ENCODE data around the gene MRPL28. TPM values are rescaled to one million over a fixed set of nuclear protein-coding genes. Genes with fewer than 3 reads are reported as not detected.
"Not testable (repeated sequence)": the region's sequence is repeated elsewhere in the genome, so short reads cannot be mapped to it uniquely, and the experiment has no call there.

The MRPL28 gene
- total and polyA plus RNA-seq, 2 experiments from 2014 or later, result 88.1 to 126 TPM

GRCh38 chr16:379961-380761, 9.8 kb upstream of the MRPL28 start:
- H3K27ac ChIP-seq, result peak overlapping the region; percentile 96
- no peak for TF ChIP-seq EZH2 (IDR thresholded peaks at IDR 0.05; ENCODE audit: borderline replicate concordance)
- TF ChIP-seq, protein P1, sequence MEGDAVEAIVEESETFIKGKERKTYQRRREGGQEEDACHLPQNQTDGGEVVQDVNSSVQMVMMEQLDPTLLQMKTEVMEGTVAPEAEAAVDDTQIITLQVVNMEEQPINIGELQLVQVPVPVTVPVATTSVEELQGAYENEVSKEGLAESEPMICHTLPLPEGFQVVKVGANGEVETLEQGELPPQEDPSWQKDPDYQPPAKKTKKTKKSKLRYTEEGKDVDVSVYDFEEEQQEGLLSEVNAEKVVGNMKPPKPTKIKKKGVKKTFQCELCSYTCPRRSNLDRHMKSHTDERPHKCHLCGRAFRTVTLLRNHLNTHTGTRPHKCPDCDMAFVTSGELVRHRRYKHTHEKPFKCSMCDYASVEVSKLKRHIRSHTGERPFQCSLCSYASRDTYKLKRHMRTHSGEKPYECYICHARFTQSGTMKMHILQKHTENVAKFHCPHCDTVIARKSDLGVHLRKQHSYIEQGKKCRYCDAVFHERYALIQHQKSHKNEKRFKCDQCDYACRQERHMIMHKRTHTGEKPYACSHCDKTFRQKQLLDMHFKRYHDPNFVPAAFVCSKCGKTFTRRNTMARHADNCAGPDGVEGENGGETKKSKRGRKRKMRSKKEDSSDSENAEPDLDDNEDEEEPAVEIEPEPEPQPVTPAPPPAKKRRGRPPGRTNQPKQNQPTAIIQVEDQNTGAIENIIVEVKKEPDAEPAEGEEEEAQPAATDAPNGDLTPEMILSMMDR (IDR thresholded peaks at IDR 0.05; ENCODE audit: poor library complexity), result no peak
- TF ChIP-seq EZH2phosphoT487 (IDR thresholded peaks at IDR 0.05; ENCODE audit: low read depth, severe bottlenecking, unreplicated experiment), result no peak
- H3K9me2 ChIP-seq (replicated peaks; ENCODE audit: insufficient read depth), result no peaks in the 10 kb centered on the region
- H2AFZ ChIP-seq, result no peak overlapping the region
- no peaks in the 10 kb centered on the region for H3K27me3 ChIP-seq
- peak overlapping the region; percentile 97 for H3K4me2 ChIP-seq
- peaks cover 29% of the 10 kb centered on the region for H3K4me1 ChIP-seq (ENCODE audit: insufficient read depth)
- H3K79me2 ChIP-seq, result peaks cover 29% of the 10 kb centered on the region
- H4K20me1 ChIP-seq (ENCODE audit: insufficient read depth, poor library complexity, severe bottlenecking), result peaks cover 8% of the 10 kb centered on the region
- no peak for DNase-seq (ENCODE audit: low spot score)
- 78% methylated on average over 27 of the region's 27 CpGs for WGBS (ENCODE audit: low lambda C conversion rate, missing lambda C conversion rate)
- H3K4me3 ChIP-seq, result peak overlapping the region; percentile 96
- H3K9me3 ChIP-seq (ENCODE audit: low read depth), result no peaks in the 10 kb centered on the region
- no peaks in the 10 kb centered on the region for H3K36me3 ChIP-seq (replicated peaks; ENCODE audit: insufficient read depth, low read depth)

- Histone ChIP-seq H3K4me3 (no peak overlapping the region), H4K20me1 (ENCODE audit: insufficient read depth, poor library complexity, severe bottlenecking) (peaks cover 8% of the 10 kb centered on the region), H3K36me3 (replicated peaks; ENCODE audit: insufficient read depth, low read depth) (no peaks in the 10 kb centered on the region), H3K79me2 (peaks cover 29% of the 10 kb centered on the region), H3K4me1 (ENCODE audit: insufficient read depth) (peaks cover 29% of the 10 kb centered on the region), H3K4me2 (peak overlapping the region; percentile 97), H3K9me2 (replicated peaks; ENCODE audit: insufficient read depth) (no peaks in the 10 kb centered on the region), H3K27me3 (no peaks in the 10 kb centered on the region), H3K9me3 (ENCODE audit: low read depth) (no peaks in the 10 kb centered on the region), H2AFZ (no peak overlapping the region), H3K27ac (peak overlapping the region; percentile 96)
- no peak for TF ChIP-seq EZH2phosphoT487 (IDR thresholded peaks at IDR 0.05; ENCODE audit: low read depth, severe bottlenecking, unreplicated experiment)
- TF ChIP-seq, protein P1 (IDR thresholded peaks at IDR 0.05; ENCODE audit: poor library complexity), result no peak
- no peak for TF ChIP-seq EZH2 (IDR thresholded peaks at IDR 0.05; ENCODE audit: borderline replicate concordance)
- 48% methylated on average over 16 of the region's 16 CpGs for WGBS (ENCODE audit: low lambda C conversion rate, missing lambda C conversion rate)
- DNase-seq (ENCODE audit: low spot score), result peak; percentile 90
Measured at GRCh38 chr16:379183-379960, 9.0 kb upstream of the MRPL28 start.

- no peak for DNase-seq (ENCODE audit: low spot score)
- H3K4me3 ChIP-seq, result no peak overlapping the region
- H3K9me3 ChIP-seq (ENCODE audit: low read depth), result no peaks in the 10 kb centered on the region
- H3K27me3 ChIP-seq, result no peaks in the 10 kb centered on the region
- H2AFZ ChIP-seq, result no peak overlapping the region
- H4K20me1 ChIP-seq (ENCODE audit: insufficient read depth, poor library complexity, severe bottlenecking), result peaks cover 8% of the 10 kb centered on the region
- H3K4me1 ChIP-seq (ENCODE audit: insufficient read depth), result peaks cover 24% of the 10 kb centered on the region
- H3K27ac ChIP-seq, result peak overlapping the region; percentile 37
- H3K9me2 ChIP-seq (replicated peaks; ENCODE audit: insufficient read depth), result no peaks in the 10 kb centered on the region
- no peaks in the 10 kb centered on the region for H3K36me3 ChIP-seq (replicated peaks; ENCODE audit: insufficient read depth, low read depth)
- 66% methylated on average over 13 of the region's 14 CpGs for WGBS (ENCODE audit: low lambda C conversion rate, missing lambda C conversion rate)
- H3K79me2 ChIP-seq, result peaks cover 29% of the 10 kb centered on the region
- H3K4me2 ChIP-seq, result peak overlapping the region; percentile 97
- TF ChIP-seq, protein P1 (IDR thresholded peaks at IDR 0.05; ENCODE audit: poor library complexity), result no peak
- no peak for TF ChIP-seq EZH2phosphoT487 (IDR thresholded peaks at IDR 0.05; ENCODE audit: low read depth, severe bottlenecking, unreplicated experiment)
- no peak for TF ChIP-seq EZH2 (IDR thresholded peaks at IDR 0.05; ENCODE audit: borderline replicate concordance)
Measured at GRCh38 chr16:378821-379182, 8.5 kb upstream of the MRPL28 start.

DNA sequence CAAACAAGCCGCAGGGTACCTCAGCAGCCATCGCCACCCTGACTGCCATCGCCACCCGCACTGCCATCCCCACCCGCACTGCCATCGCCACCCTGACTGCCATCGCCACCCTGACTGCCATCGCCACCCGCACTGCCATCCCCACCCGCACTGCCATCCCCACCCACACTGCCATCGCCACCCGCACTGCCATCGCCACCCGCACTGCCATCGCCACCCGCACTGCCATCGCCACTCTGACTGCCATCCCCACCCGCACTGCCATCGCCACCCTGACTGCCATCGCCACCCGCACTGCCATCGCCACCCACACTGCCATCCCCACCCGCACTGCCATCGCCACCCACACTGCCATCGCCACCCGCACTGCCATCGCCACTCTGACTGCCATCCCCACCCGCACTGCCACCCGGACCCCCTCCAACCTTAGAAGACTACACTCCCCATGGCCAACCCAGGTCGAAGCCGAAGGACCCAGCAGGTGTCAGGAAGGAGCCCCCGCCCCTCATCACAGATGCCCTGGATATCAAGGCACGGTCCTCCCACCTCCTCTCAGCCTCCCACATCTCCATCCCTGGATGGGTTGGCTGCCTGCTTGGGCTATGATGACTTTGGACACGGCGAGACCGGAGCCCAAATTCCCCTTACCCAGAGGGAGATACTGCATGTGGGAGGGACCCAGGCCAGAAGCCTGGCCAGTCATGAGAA, 7.9 kb upstream of the MRPL28 start:
- Histone ChIP-seq H3K4me1 (ENCODE audit: insufficient read depth) (peaks cover 20% of the 10 kb centered on the region), H3K4me2 (peak overlapping the region; percentile 97), H3K27ac (peak overlapping the region; percentile 37), H3K79me2 (peaks cover 29% of the 10 kb centered on the region)
- H3K9me2 ChIP-seq (replicated peaks; ENCODE audit: insufficient read depth); H3K27me3 ChIP-seq; H3K4me3 ChIP-seq; H4K20me1 ChIP-seq (ENCODE audit: insufficient read depth, poor library complexity, severe bottlenecking); H2AFZ ChIP-seq; H3K9me3 ChIP-seq (ENCODE audit: low read depth); H3K36me3 ChIP-seq (replicated peaks; ENCODE audit: insufficient read depth, low read depth); DNase-seq (ENCODE audit: low spot score): not testable (repeated sequence)
- WGBS (ENCODE audit: low lambda C conversion rate, missing lambda C conversion rate), result 92% methylated on average over 4 of the region's 36 CpGs

All from hepatocyte (in vitro differentiated cells).